Measurements from ENCODE around the gene SLC16A3. TPM values are rescaled to one million over a fixed set of nuclear protein-coding genes. Genes with fewer than 3 reads are reported as not detected.

Gene SLC16A3
- total and polyA plus RNA-seq, 10 of the 15 experiments (the other 5 are each of a cell fraction or from before 2014, with no cell fraction given) = 0.10 to 46.5 (median 8.0) TPM

GRCh38 chr17:82228842-82229697, at the start of gene SLC16A3 (continued):
- TF ChIP-seq BHLHE40 (IDR thresholded peaks at IDR 0.05; ENCODE audit: borderline replicate concordance in 1 of 2, low read depth in 2 of 2, low read length in 1 of 2) = peak in 1 of 2 experiments; percentile 79; a peak in 3 of 4 replicates
- peak; percentile 59 for TF ChIP-seq NR2F1 (conservative IDR thresholded peaks at IDR 0.05)
- no peak for TF ChIP-seq SREBF1 (IDR thresholded peaks at IDR 0.05; ENCODE audit: low read length)
- TF ChIP-seq HSF1 (IDR thresholded peaks at IDR 0.05; ENCODE audit: low read depth, low read length) = no peak
- TF ChIP-seq ZBTB33 (IDR thresholded peaks at IDR 0.05) = no peak
- no peak for TF ChIP-seq BCL3 (IDR thresholded peaks at IDR 0.05; ENCODE audit: borderline replicate concordance, insufficient read depth, low read depth, low read length, poor library complexity, severe bottlenecking)
- TF ChIP-seq RELB (IDR thresholded peaks at IDR 0.05; ENCODE audit: low read depth) = no peak
- TF ChIP-seq STAT1 (conservative IDR thresholded peaks at IDR 0.05) = no peak
- no peak for TF ChIP-seq ZNF384 (IDR thresholded peaks at IDR 0.05; ENCODE audit: borderline replicate concordance, low read depth, low read length)
- peak; percentile 87; the same call in 2 of the 3 replicates for TF ChIP-seq POU2F2 (IDR thresholded peaks at IDR 0.05; ENCODE audit: borderline replicate concordance, low read depth, low read length)
- no peak for TF ChIP-seq ELK1 (IDR thresholded peaks at IDR 0.05; ENCODE audit: low read depth, low read length)
- no peak for TF ChIP-seq SMC3 (IDR thresholded peaks at IDR 0.05; ENCODE audit: borderline replicate concordance, low read length)
- TF ChIP-seq ZNF592 (IDR thresholded peaks at IDR 0.05) = no peak
- TF ChIP-seq BMI1 (IDR thresholded peaks at IDR 0.05; ENCODE audit: borderline replicate concordance) = no peak
